K562 (cell line): ENCODE measurements around the gene MYO1H. TPM values are rescaled to one million over a fixed set of nuclear protein-coding genes. Genes with fewer than 3 reads are reported as not detected.

Experiments used
- ATAC-seq: fragments of 200-7000 bp; cut with Tn5 transposase; 3 replicates; pipeline ENCODE4 v1.9.1; 2020; ENCODE audit warnings: moderate library complexity
- BruUV-seq: library from RNA; stranded (reverse); fragments of 400-500 nt; replicated peaks from 2 replicates; lab custom pipeline; 2021; lab: Mats Ljungman, UMichigan
- CTCF ChIA-PET: fragments of 300-600 bp; formaldehyde crosslinking; extraction: SDS; loops from one replicate; lab custom pipeline; 2021; ENCODE audit warnings: low intra/inter-chr PET ratio; lab: Yijun Ruan, JAX
- POLR2A ChIA-PET: fragments of 300-600, 350-650 bp; sonication (Branson Sonifier 250); formaldehyde crosslinking; extraction: SDS; loops from one replicate; lab custom pipeline; 2021; ENCODE audit warnings: antibody characterized with exemption, inconsistent platforms; lab: Yijun Ruan, JAX
- DNase-seq, 4 experiments: peaks; one replicate each; pipeline versions ENCODE4 v3.0.0 to v3.0.0-alpha.2; 2011 to 2018; ENCODE audit warnings: low spot score in 3 of 4, mixed read lengths in 3 of 4; ENCODE audit errors: extremely low read depth in 1 of 4
- FAIRE-seq: peaks from 2 replicates; lab custom pipeline; 2011; peaks lifted over from hg19 to GRCh38; lab: Jason Lieb, UNC
- H2AFZ ChIP-seq: 2 replicates; pipeline ENCODE4 v1.6.0; 2011; ENCODE audit warnings: low read depth, low read length, control low read depth, inconsistent platforms
- H3K27ac ChIP-seq: fragments of 200-600 bp; 3 replicates; pipeline ENCODE4 v1.8.0; 2011; ENCODE audit warnings: low read depth, mild to moderate bottlenecking, control low read depth, inconsistent platforms, low read length, moderate library complexity, mixed read lengths; ENCODE audit errors: extremely low read depth
- H3K27me3 ChIP-seq, 2 experiments: fragments of 300-600 bp in 1 of 2; 2 replicates in 1 of 2; 3 replicates in 1 of 2; pipeline versions ENCODE4 v1.6.0 to v1.8.0; 2011; ENCODE audit warnings: inconsistent platforms in 2 of 2, low read length in 2 of 2, mild to moderate bottlenecking in 1 of 2, mixed read lengths in 1 of 2, moderate library complexity in 1 of 2; ENCODE audit not compliant: control insufficient read depth in 2 of 2, insufficient read depth in 2 of 2
- H3K36me3 ChIP-seq: fragments of 300-600 bp; 3 replicates; pipeline ENCODE4 v1.8.0; 2011; ENCODE audit warnings: mild to moderate bottlenecking, low read length, inconsistent platforms; ENCODE audit not compliant: control insufficient read depth, insufficient read depth
- H3K4me1 ChIP-seq, 2 experiments: fragments of 200-600 bp in 1 of 2; replicated peaks in 1 of 2; 2 replicates in 1 of 2; 3 replicates in 1 of 2; pipeline versions ENCODE4 v1.5.1 to v1.8.0; 2011; ENCODE audit warnings: inconsistent platforms in 2 of 2, low read length in 2 of 2, mild to moderate bottlenecking in 1 of 2, mixed read lengths in 1 of 2, moderate library complexity in 1 of 2; ENCODE audit not compliant: control insufficient read depth in 2 of 2, insufficient read depth in 2 of 2
- H3K4me2 ChIP-seq: 2 replicates; pipeline ENCODE4 v1.6.1; 2011; ENCODE audit warnings: low read length, control low read depth, inconsistent platforms, mixed read lengths; ENCODE audit not compliant: insufficient read depth
- H3K4me3 ChIP-seq: fragments of 200-600 bp; sonication (generic), shearing (Covaris generic); 2 replicates; pipeline ENCODE4 v1.5.1; 2016; ENCODE audit warnings: control low read depth, inconsistent platforms
- H3K79me2 ChIP-seq: fragments of 200-600 bp; 3 replicates; pipeline ENCODE4 v1.8.0; 2011; ENCODE audit warnings: low read length, inconsistent platforms; ENCODE audit not compliant: control insufficient read depth, insufficient read depth
- H3K9ac ChIP-seq, 2 experiments: 2 replicates each; pipeline versions ENCODE4 v1.6.0 to v1.6.1; 2011; ENCODE audit warnings: low read depth in 2 of 2, low read length in 2 of 2, control low read depth in 1 of 2, inconsistent platforms in 1 of 2, mild to moderate bottlenecking in 1 of 2, mixed read lengths in 1 of 2; ENCODE audit not compliant: insufficient read depth in 1 of 2
- H3K9me1 ChIP-seq: one replicate; pipeline ENCODE4 v1.6.0; 2011; ENCODE audit warnings: inconsistent platforms, mild to moderate bottlenecking, low read length, moderate library complexity; ENCODE audit not compliant: control insufficient read depth, insufficient read depth
- H3K9me3 ChIP-seq: replicated peaks from 2 replicates; pipeline ENCODE4 v1.5.1; 2011; ENCODE audit warnings: low read depth, low read length, inconsistent platforms; ENCODE audit not compliant: control insufficient read depth, insufficient read depth
- H4K20me1 ChIP-seq: replicated peaks from 2 replicates; pipeline ENCODE4 v1.6.1; 2011; ENCODE audit warnings: low read length, inconsistent platforms, mixed read lengths; ENCODE audit not compliant: control insufficient read depth, insufficient read depth
- CBX2 ChIP-seq: fragments of 200-600 bp; sonication (generic); IDR thresholded peaks from one replicate; pipeline ENCODE4 v1.6.1; 2012; ENCODE audit warnings: mild to moderate bottlenecking, low read length, inconsistent platforms; ENCODE audit not compliant: insufficient read depth, poor library complexity, severe bottlenecking
- CBX8 ChIP-seq: fragments of 200-600 bp; sonication (generic); IDR thresholded peaks from 2 replicates; pipeline ENCODE4 v1.6.1; 2012; ENCODE audit warnings: borderline replicate concordance, mixed run types, low read depth, mild to moderate bottlenecking, moderate library complexity, mixed read lengths, low read length, control low read depth, inconsistent platforms; ENCODE audit not compliant: poor library complexity, severe bottlenecking; ENCODE audit errors: extremely low read depth
- E2F3 ChIP-seq: fragments of 250-450 bp; sonication (Bioruptor Pico); IDR thresholded peaks from 2 replicates; pipeline ENCODE4 v1.4.0; 2020; ENCODE audit warnings: mild to moderate bottlenecking
- WGBS: fragments of 100-300 bp; shearing (Covaris generic); methylation state at CpG from one replicate; pipeline ENCODE4 v1.1.6; 2016; ENCODE audit warnings: low coverage, mixed read lengths; ENCODE audit not compliant: insufficient coverage; ENCODE audit errors: missing lambda C conversion rate; 5-methylcytosine and 5-hydroxymethylcytosine counted together
- in situ Hi-C: fragments of 300-500 bp; cut with MboI; formaldehyde crosslinking; loops from 4 replicates; pipeline ENCODE4 v1.15.0; 2018; ENCODE audit warnings: inconsistent platforms, mixed read lengths
- intact Hi-C: fragments of 100-400 bp; cut with micrococcal nuclease; formaldehyde crosslinking; loops from 2 replicates; pipeline ENCODE4 v1.14.2; 2022
- polyA plus RNA-seq, 8 experiments: library from polyadenylated mRNA; depleted of rRNA in 4 of 8; stranded (reverse) in 5 of 8; unstranded in 3 of 8; fragments of >200 nt; fragmentation: Nextera tagmentation in 2 of 8; fragmentation: Illumina TruSeq in 1 of 8; extraction: Ambion mirVana in 2 of 8; extraction: Trizol in 1 of 8; gene quantifications; 2 replicates each; pipeline versions ENCODE4 v1.2.1 to v1.2.3, GENCODE V29; 2011 to 2014; ENCODE audit warnings: inconsistent platforms in 1 of 8, missing spikeins in 1 of 8
- total RNA-seq, 7 experiments: library from RNA; depleted of rRNA in 6 of 7; stranded (reverse); fragments of >200 nt in 6 of 7; fragmentation: Illumina TruSeq in 2 of 7; extraction: Trizol in 2 of 7; gene quantifications; 2 replicates each; pipeline versions ENCODE4 v1.2.1 to v1.2.3, GENCODE V29; 2011 to 2021; ENCODE audit warnings: low replicate concordance in 1 of 7

MYO1H gene
- total and polyA plus RNA-seq, 9 of the 15 experiments (the other 6 are each of a cell fraction or from before 2014, with no cell fraction given) = not detected

DNA sequence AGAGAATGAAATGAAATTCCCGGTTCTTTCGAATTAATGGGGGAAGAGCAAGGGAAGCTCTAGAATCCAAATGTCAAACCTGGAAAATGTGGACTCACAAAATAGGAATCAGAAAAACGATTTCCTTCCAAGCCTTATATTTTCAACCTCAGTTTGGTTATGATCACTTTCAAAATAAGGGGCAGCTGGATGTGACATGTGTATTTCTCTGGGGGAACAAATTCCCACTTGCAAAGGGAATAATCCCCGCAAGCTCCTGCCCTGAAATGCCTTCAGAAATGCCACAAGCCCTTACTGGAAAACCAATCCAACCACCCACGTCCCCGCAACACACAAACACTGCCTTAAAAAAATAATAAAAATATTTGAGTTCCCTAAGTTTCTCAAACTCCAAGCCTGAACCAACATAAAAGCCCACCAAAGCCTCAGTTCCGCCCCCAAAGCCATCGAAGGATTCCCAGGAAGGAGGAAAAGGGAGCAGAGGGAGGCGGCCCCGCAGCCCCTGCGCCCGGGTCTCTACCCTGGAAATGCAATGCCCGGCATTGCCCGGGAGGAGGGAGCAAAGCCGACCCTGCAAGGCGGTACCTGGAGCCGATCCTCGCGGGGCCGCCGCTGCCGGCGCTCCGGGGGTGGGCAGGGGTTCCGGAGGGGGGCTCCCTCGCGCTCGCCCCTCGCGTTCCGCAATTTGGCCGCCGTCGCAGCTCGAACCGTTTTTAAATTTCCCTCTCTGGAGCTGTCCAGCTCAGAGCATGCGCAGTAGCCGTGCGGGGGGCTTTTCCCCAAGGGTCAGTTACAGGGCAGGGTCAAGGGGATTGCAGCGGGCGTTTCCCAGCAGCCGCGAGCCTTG lies 38.9 kb upstream of the MYO1H start, which contains the start of gene FOXN4:
TSS of gene FOXN4 (minus strand) at position 751 of the 847 bp plus-strand sequence. CDS start 963 bp downstream, outside the sequence.
- H3K79me2 ChIP-seq = no peaks in the 10 kb centered on the region
- no peaks in the 10 kb centered on the region for H3K36me3 ChIP-seq
- H3K9me1 ChIP-seq = no peaks in the 10 kb centered on the region
- no TSS peak for BruUV-seq
- no peak within 1 kb of the TSS; the same call in 1 of the 2 replicates for H3K4me3 ChIP-seq
- H3K4me1 ChIP-seq = peaks cover 5 to 13% of the 10 kb centered on the region in 2 experiments; a peak in 3 of 5 replicates
- FAIRE-seq = no peak
- peak within 1 kb of the TSS; percentile 57 for H3K4me2 ChIP-seq
- no peaks in the 10 kb centered on the region for H3K9me3 ChIP-seq
- no peak for DNase-seq
- H3K9ac ChIP-seq = peak within 1 kb of the TSS in 1 of 2 experiments; percentile 70; a peak in 1 of 4 replicates
- peaks cover 49 to 58% of the 10 kb centered on the region in 2 experiments for H3K27me3 ChIP-seq
- H2AFZ ChIP-seq = peak within 1 kb of the TSS; percentile 55
- no peak for ATAC-seq
- H3K27ac ChIP-seq = no peak within 1 kb of the TSS
- CTCF ChIA-PET = interaction anchor here (0.6 kb wide), 1 partner anchor 25 kb away, joined by 3 read pairs; no protein-coding TSS in a partner anchor
- H4K20me1 ChIP-seq = 0 out of 2 replicates have a peak, but pooled peaks cover 4% of the 10 kb centered on the region
- TF ChIP-seq CBX8 (peak; percentile 97), E2F3 (no peak), CBX2 (peak; percentile 93)
- POLR2A ChIA-PET = no interaction called here
- 10% methylated on average over 15 of the region's 43 CpGs for WGBS
- intact Hi-C loops = no loop called here
- in situ Hi-C loops = no loop called here
